Measurements from ENCODE around the gene KIDINS220. TPM values are rescaled to one million over a fixed set of nuclear protein-coding genes. Genes with fewer than 3 reads are reported as not detected.

KIDINS220 gene
- polyA plus RNA-seq, 2 of the 4 experiments (the other 2 are of a cell fraction): 16.4 to 45.9 TPM

DNA sequence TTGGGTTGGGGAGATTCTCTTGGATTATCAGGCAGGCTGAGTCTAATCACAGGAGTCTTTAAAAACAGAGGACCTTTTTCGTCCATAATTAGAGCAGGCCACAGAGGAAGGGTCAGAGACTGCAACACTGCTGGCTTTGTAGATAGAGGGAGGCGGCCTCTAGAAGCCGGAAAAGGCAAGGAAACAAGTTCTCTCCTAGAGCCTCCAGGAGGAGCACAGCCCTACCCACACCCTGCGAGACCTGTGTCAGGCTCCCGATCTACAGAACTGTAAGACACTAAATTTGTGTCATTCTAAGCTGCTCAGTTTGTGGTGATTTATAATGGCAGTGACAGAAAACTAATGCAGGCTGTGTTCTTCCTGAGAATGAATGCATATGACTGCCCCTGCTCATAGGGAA, 140.2 kb downstream of the KIDINS220 start:
- POLR2A ChIA-PET: no interaction called here
- Histone ChIP-seq H3K4me3 (no peak overlapping the region), H3K9me3 (no peaks in the 10 kb centered on the region), H3K4me2 (no peak overlapping the region), H3K27ac (no peak overlapping the region), H3K4me1 (peaks cover 10% of the 10 kb centered on the region; the same call in 1 of the 3 replicates)
- DNase-seq (ENCODE audit: low read depth in 1 of 2, low spot score in 1 of 2): no peak
- no peak for ATAC-seq
- WGBS (ENCODE audit: missing lambda C conversion rate): 74% methylated on average over 5 of the region's 5 CpGs
- TF ChIP-seq TP53 (CRISPR knock-in tag; IDR thresholded peaks at IDR 0.05) (no peak), POLR2A (IDR thresholded peaks at IDR 0.05; ENCODE audit: low read length) (no peak), KDM1A (IDR thresholded peaks at IDR 0.05; ENCODE audit: low read depth) (no peak), FOXS1 (CRISPR knock-in tag; IDR thresholded peaks at IDR 0.05) (no peak), CBX2 (IDR thresholded peaks at IDR 0.05; ENCODE audit: borderline replicate concordance, low read depth) (no peak), RAD21 (conservative IDR thresholded peaks at IDR 0.05 in 1 of 2, IDR thresholded peaks at IDR 0.05 in 1 of 2) (no peak), JUN (IDR thresholded peaks at IDR 0.05) (no peak), FOSB (CRISPR knock-in tag; IDR thresholded peaks at IDR 0.05) (no peak), CBX8 (IDR thresholded peaks at IDR 0.05) (no peak), NPAS2 (CRISPR knock-in tag; IDR thresholded peaks at IDR 0.05; ENCODE audit: borderline replicate concordance) (no peak), RFX5 (IDR thresholded peaks at IDR 0.05) (no peak), RARB (CRISPR knock-in tag; IDR thresholded peaks at IDR 0.05) (no peak), ESRRA (IDR thresholded peaks at IDR 0.05; ENCODE audit: borderline replicate concordance, low read length) (no peak), ZSCAN20 (CRISPR knock-in tag; IDR thresholded peaks at IDR 0.05) (no peak), MAFK (IDR thresholded peaks at IDR 0.05; ENCODE audit: partially characterized antibody) (no peak), HOXB13 (CRISPR knock-in tag; IDR thresholded peaks at IDR 0.05; ENCODE audit: low read depth) (no peak)
- TF ChIP-seq, protein P1, sequence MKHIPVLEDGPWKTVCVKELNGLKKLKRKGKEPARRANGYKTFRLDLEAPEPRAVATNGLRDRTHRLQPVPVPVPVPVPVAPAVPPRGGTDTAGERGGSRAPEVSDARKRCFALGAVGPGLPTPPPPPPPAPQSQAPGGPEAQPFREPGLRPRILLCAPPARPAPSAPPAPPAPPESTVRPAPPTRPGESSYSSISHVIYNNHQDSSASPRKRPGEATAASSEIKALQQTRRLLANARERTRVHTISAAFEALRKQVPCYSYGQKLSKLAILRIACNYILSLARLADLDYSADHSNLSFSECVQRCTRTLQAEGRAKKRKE (CRISPR knock-in tag; IDR thresholded peaks at IDR 0.05; ENCODE audit: low read depth): no peak
- TF ChIP-seq, protein P2, sequence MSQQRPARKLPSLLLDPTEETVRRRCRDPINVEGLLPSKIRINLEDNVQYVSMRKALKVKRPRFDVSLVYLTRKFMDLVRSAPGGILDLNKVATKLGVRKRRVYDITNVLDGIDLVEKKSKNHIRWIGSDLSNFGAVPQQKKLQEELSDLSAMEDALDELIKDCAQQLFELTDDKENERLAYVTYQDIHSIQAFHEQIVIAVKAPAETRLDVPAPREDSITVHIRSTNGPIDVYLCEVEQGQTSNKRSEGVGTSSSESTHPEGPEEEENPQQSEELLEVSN (IDR thresholded peaks at IDR 0.05; ENCODE audit: borderline replicate concordance, low read depth): no peak
- TF ChIP-seq, protein P3, sequence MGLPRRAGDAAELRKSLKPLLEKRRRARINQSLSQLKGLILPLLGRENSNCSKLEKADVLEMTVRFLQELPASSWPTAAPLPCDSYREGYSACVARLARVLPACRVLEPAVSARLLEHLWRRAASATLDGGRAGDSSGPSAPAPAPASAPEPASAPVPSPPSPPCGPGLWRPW (IDR thresholded peaks at IDR 0.05): no peak
- CTCF ChIA-PET: interaction anchor here (1.9 kb wide), 1 partner anchor 10 kb away, joined by 6 read pairs; no protein-coding TSS in a partner anchor
- FAIRE-seq: no peak

DNA sequence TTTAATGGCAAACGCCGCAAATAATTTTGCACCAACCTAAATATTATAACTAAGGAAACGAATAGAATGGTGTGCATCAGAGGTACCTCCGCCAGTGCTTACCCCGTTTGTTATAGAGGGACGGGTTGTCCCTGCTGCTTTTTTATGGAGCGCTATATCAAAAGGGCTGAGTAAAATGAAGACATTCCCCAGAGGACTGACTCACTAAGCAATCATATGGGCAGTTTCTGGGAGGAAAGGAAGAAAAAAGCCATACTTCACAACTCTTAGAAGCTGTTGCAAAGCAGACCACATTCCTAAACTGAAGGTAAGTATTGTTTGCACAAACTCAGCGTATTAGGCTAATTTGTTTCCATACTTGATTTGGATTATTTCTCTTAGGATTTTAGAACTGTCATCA, 142.7 kb downstream of the KIDINS220 start:
- Histone ChIP-seq H3K4me2 (peak overlapping the region; percentile 6; the same call in 1 of the 3 replicates), H3K4me1 (peaks cover 10% of the 10 kb centered on the region; the same call in 1 of the 3 replicates), H3K9me3 (no peaks in the 10 kb centered on the region), H3K4me3 (no peak overlapping the region), H3K27ac (no peak overlapping the region)
- CTCF ChIA-PET: interaction anchor here (0.7 to 1.9 kb wide), 3 partner anchors 50 to 157 kb away, joined by 3 to 7 read pairs (median 3); no protein-coding TSS in a partner anchor
- peak; percentile 36 for FAIRE-seq
- ATAC-seq: no peak; a peak in 1 of 6 replicates
- 54% methylated on average over 8 of the region's 8 CpGs for WGBS (ENCODE audit: missing lambda C conversion rate)
- peak in 1 of 2 experiments; percentile 37 for DNase-seq (ENCODE audit: low read depth in 1 of 2, low spot score in 1 of 2)
- POLR2A ChIA-PET: interaction anchor here (0.6 to 0.7 kb wide), 2 partner anchors 12 to 647 kb away, joined by 3 to 6 read pairs; no protein-coding TSS in a partner anchor
- TF ChIP-seq KDM5A (IDR thresholded peaks at IDR 0.05) (no peak), HDAC2 (IDR thresholded peaks at IDR 0.05) (no peak), TP53 (CRISPR knock-in tag; IDR thresholded peaks at IDR 0.05) (no peak), NPAS2 (CRISPR knock-in tag; IDR thresholded peaks at IDR 0.05; ENCODE audit: borderline replicate concordance) (no peak), CHD4 (IDR thresholded peaks at IDR 0.05; ENCODE audit: borderline replicate concordance) (no peak), RNF2 (IDR thresholded peaks at IDR 0.05; ENCODE audit: borderline replicate concordance, low read depth) (no peak), PHF8 (IDR thresholded peaks at IDR 0.05; ENCODE audit: borderline replicate concordance, low read depth) (no peak), CEBPB (IDR thresholded peaks at IDR 0.05) (no peak), BHLHE40 (IDR thresholded peaks at IDR 0.05; ENCODE audit: low read depth, low read length) (no peak), HOXA7 (CRISPR knock-in tag; IDR thresholded peaks at IDR 0.05) (no peak), ZFP36 (IDR thresholded peaks at IDR 0.05; ENCODE audit: borderline replicate concordance, partially characterized antibody) (no peak), POLR2A (IDR thresholded peaks at IDR 0.05; ENCODE audit: low read length) (no peak), EHF (CRISPR knock-in tag; IDR thresholded peaks at IDR 0.05) (no peak), ESRRA (IDR thresholded peaks at IDR 0.05; ENCODE audit: borderline replicate concordance, low read length) (no peak), POLR2AphosphoS2 (conservative IDR thresholded peaks at IDR 0.05; ENCODE audit: low read length) (no peak)
- TF ChIP-seq, protein P1 (CRISPR knock-in tag; IDR thresholded peaks at IDR 0.05; ENCODE audit: low read depth): no peak
- TF ChIP-seq, protein P4, sequence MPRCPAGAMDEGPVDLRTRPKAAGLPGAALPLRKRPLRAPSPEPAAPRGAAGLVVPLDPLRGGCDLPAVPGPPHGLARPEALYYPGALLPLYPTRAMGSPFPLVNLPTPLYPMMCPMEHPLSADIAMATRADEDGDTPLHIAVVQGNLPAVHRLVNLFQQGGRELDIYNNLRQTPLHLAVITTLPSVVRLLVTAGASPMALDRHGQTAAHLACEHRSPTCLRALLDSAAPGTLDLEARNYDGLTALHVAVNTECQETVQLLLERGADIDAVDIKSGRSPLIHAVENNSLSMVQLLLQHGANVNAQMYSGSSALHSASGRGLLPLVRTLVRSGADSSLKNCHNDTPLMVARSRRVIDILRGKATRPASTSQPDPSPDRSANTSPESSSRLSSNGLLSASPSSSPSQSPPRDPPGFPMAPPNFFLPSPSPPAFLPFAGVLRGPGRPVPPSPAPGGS (IDR thresholded peaks at IDR 0.05): no peak
- TF ChIP-seq, protein P5, sequence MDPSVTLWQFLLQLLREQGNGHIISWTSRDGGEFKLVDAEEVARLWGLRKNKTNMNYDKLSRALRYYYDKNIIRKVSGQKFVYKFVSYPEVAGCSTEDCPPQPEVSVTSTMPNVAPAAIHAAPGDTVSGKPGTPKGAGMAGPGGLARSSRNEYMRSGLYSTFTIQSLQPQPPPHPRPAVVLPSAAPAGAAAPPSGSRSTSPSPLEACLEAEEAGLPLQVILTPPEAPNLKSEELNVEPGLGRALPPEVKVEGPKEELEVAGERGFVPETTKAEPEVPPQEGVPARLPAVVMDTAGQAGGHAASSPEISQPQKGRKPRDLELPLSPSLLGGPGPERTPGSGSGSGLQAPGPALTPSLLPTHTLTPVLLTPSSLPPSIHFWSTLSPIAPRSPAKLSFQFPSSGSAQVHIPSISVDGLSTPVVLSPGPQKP (IDR thresholded peaks at IDR 0.05; ENCODE audit: low read depth, low read length): no peak
